Measurements from ENCODE around the gene LVRN. TPM values are rescaled to one million over a fixed set of nuclear protein-coding genes. Genes with fewer than 3 reads are reported as not detected.

The LVRN gene
- total RNA-seq, 1 experiment from 2014 or later: 0.09 TPM

GRCh38 chr5:116076496-116076895, 114.2 kb downstream of the LVRN start:
- no peak overlapping the region for H3K4me2 ChIP-seq (ENCODE audit: insufficient read depth, insufficient read length, low read length)
- H2AK5ac ChIP-seq (ENCODE audit: insufficient read length, low read length): no peak overlapping the region
- no peak overlapping the region for H3K23ac ChIP-seq (ENCODE audit: insufficient read length, low read depth, low read length)
- no peak overlapping the region for H3K18ac ChIP-seq (ENCODE audit: insufficient read length, low read depth, low read length)
- no peaks in the 10 kb centered on the region; the same call in 1 of the 2 replicates for H3K79me2 ChIP-seq (ENCODE audit: insufficient read depth, low read length)
- no peaks in the 10 kb centered on the region for H4K20me1 ChIP-seq (ENCODE audit: control insufficient read depth, insufficient read depth, insufficient read length)
- no peak for TF ChIP-seq CTCF (conservative IDR thresholded peaks at IDR 0.05)
- H3K23me2 ChIP-seq (ENCODE audit: insufficient read length, low read depth, low read length, poor library complexity, severe bottlenecking): no peaks in the 10 kb centered on the region
- no peak overlapping the region for H2AFZ ChIP-seq (ENCODE audit: low read length)
- no peak overlapping the region for H3T11ph ChIP-seq (ENCODE audit: low read length)
- H3K14ac ChIP-seq (ENCODE audit: insufficient read depth, low read length): no peak overlapping the region
- no peaks in the 10 kb centered on the region for H3K4me1 ChIP-seq (ENCODE audit: insufficient read depth, low read length)
- no peaks in the 10 kb centered on the region for H3K9me3 Mint-ChIP-seq
- WGBS (ENCODE audit: extremely low coverage, insufficient read length, low lambda C conversion rate): no CpG with 5 or more reads among the region's 1 CpG
- no peaks in the 10 kb centered on the region for H3K36me3 Mint-ChIP-seq (ENCODE audit: insufficient read depth in 1 of 3, low read depth in 3 of 3)
- H3K27me3 ChIP-seq (ENCODE audit: insufficient read depth, low read length): no peaks in the 10 kb centered on the region
- H2BK120ac ChIP-seq (ENCODE audit: low read depth, low read length, poor library complexity, severe bottlenecking): no peak overlapping the region
- no peak overlapping the region for H3K27ac Mint-ChIP-seq
- H3K4me1 Mint-ChIP-seq: no peaks in the 10 kb centered on the region
- H3K9ac ChIP-seq (ENCODE audit: extremely low read depth, insufficient read length, low read length): no peak overlapping the region
- H3K27ac ChIP-seq (ENCODE audit: insufficient read length, low read depth, low read length): no peak overlapping the region
- no peaks in the 10 kb centered on the region for H3K79me1 ChIP-seq (ENCODE audit: insufficient read depth, low read depth, low read length, poor library complexity, severe bottlenecking)
- no peak overlapping the region for H4K91ac ChIP-seq (ENCODE audit: insufficient read length, low read depth, low read length)
- H4K8ac ChIP-seq (replicated peaks; ENCODE audit: insufficient read length, low read depth, low read length): no peak overlapping the region
- H2BK5ac ChIP-seq (ENCODE audit: insufficient read length, low read length): no peak overlapping the region
- H3K4ac ChIP-seq (ENCODE audit: low read depth, low read length): no peak overlapping the region
- no peak overlapping the region for H2BK15ac ChIP-seq (ENCODE audit: low read depth, low read length)
- H3K4me3 Mint-ChIP-seq: no peak overlapping the region
- no peak overlapping the region for H4K5ac ChIP-seq (ENCODE audit: insufficient read length, low read depth, low read length)
- H3K56ac ChIP-seq (ENCODE audit: insufficient read length, low read depth, low read length): no peak overlapping the region
- no peak overlapping the region for H2BK12ac ChIP-seq (ENCODE audit: insufficient read length, low read depth, low read length)
- H3K9me3 ChIP-seq (ENCODE audit: control insufficient read depth, low read depth, low read length): no peaks in the 10 kb centered on the region
- DNase-seq: no peak
- H3K27me3 Mint-ChIP-seq (ENCODE audit: low read depth): peaks cover 2% of the 10 kb centered on the region; the same call in 1 of the 2 replicates
- H2BK20ac ChIP-seq (ENCODE audit: low read depth, low read length, poor library complexity, severe bottlenecking): no peak overlapping the region

Other genes with a start within 250 kb of the LVRN start
- 11.2 and 12.2 TPM in 2 replicates for gene CDO1, start 145.8 kb upstream of the LVRN start, total RNA-seq (2021)
- 46.3 and 52.9 TPM in 2 replicates for gene ATG12, start 120.9 kb upstream of the LVRN start, total RNA-seq (2021)
- 74.5 and 78.4 TPM in 2 replicates for gene AP3S1, start 120.5 kb upstream of the LVRN start, total RNA-seq (2021)
- not detected in 2 replicates for gene ARL14EPL, start 70.0 kb downstream of the LVRN start, total RNA-seq (2021)
- 29.4 and 33.9 TPM in 2 replicates for gene COMMD10, start 122.5 kb downstream of the LVRN start, total RNA-seq (2021)

Data from H9 (cell line).